ENCODE results near the gene MTERF2. TPM values are rescaled to one million over a fixed set of nuclear protein-coding genes. Genes with fewer than 3 reads are reported as not detected.
A peak's percentile ranks its signal among the peaks of the same experiment; 100 is the strongest.

MTERF2 gene
- polyA plus RNA-seq, 3 donors: 0.54 to 1.2 (median 0.73) TPM

- Mint-ChIP-seq H3K27ac (peak within 1 kb of the TSS in 5 of 7 donors; percentile 16 to 72 (median 66)), H3K4me3 (peak within 1 kb of the TSS; percentile 97), H3K9me3 (peaks cover 0 to 8% (median 3%) of the 10 kb centered on the region in 7 donors), H3K36me3 (peaks cover 0 to 6% of the 10 kb centered on the region in 2 donors), H3K4me1 (peaks cover 21% of the 10 kb centered on the region), H3K27me3 (ENCODE audit: low read depth in 3 of 3) (peaks cover 45 to 68% (median 49%) of the 10 kb centered on the region in 3 donors)
- Histone ChIP-seq H3K4me2 (replicated peaks; ENCODE audit: extremely low read depth, low read length, poor library complexity, severe bottlenecking) (peak within 1 kb of the TSS; percentile 99), H3K4me1 (ENCODE audit: control insufficient read depth in 1 of 2, insufficient read depth in 2 of 2, low read length in 2 of 2) (peaks cover 10 to 28% of the 10 kb centered on the region in 2 donors), H3K9me3 (replicated peaks in 1 of 2; ENCODE audit: control insufficient read depth in 1 of 2, insufficient read depth in 1 of 2, low read length in 2 of 2) (no peaks in the 10 kb centered on the region), H2AFZ (ENCODE audit: insufficient read depth, low read depth, low read length, poor library complexity, severe bottlenecking) (peak within 1 kb of the TSS; percentile 78), H3K9ac (ENCODE audit: insufficient read depth, low read length, poor library complexity, severe bottlenecking) (peak within 1 kb of the TSS; percentile 65), H3K27ac (ENCODE audit: low read depth in 1 of 2, low read length in 2 of 2) (peak within 1 kb of the TSS in 1 of 2 donors; percentile 0), H3K36me3 (replicated peaks in 1 of 2; ENCODE audit: control insufficient read depth in 1 of 2, insufficient read depth in 2 of 2, low read length in 2 of 2) (no peaks in the 10 kb centered on the region), H3K4me3 (replicated peaks in 1 of 3; ENCODE audit: low read depth in 2 of 3, low read length in 3 of 3) (peak within 1 kb of the TSS; percentile 45 to 90 (median 63)), H3K79me2 (ENCODE audit: insufficient read depth, low read length) (peaks cover 22% of the 10 kb centered on the region), H4K20me1 (ENCODE audit: insufficient read depth, low read length) (no peaks in the 10 kb centered on the region), H3K27me3 (ENCODE audit: control insufficient read depth in 2 of 2, insufficient read depth in 2 of 2, low read length in 2 of 2) (peaks cover 31 to 49% of the 10 kb centered on the region in 2 donors)
- intact Hi-C loops (cut with micrococcal nuclease): no loop called here
- DNase-seq: peak; percentile 6 to 33 (median 15)
- WGBS (ENCODE audit: insufficient coverage): under 1% methylated on average over 88 of the region's 88 CpGs
- no peak for TF ChIP-seq CTCF (IDR thresholded peaks at IDR 0.05)
Observed at GRCh38 chr12:106955377-106956047, 31.4 kb downstream of the MTERF2 start, which contains the start of gene TMEM263. TMEM263 (plus strand) TSS chr12:106955907; CDS start chr12:106967117, 11,210 bp downstream.

GRCh38 chr12:106954462-106955376 is 32.2 kb downstream of the MTERF2 start:
- Histone ChIP-seq H2AFZ (ENCODE audit: insufficient read depth, low read depth, low read length, poor library complexity, severe bottlenecking) (peak overlapping the region; percentile 78), H3K4me2 (replicated peaks; ENCODE audit: extremely low read depth, low read length, poor library complexity, severe bottlenecking) (peak overlapping the region; percentile 99), H3K4me1 (ENCODE audit: control insufficient read depth in 1 of 2, insufficient read depth in 2 of 2, low read length in 2 of 2) (peaks cover 10 to 28% of the 10 kb centered on the region in 2 donors), H3K36me3 (replicated peaks in 1 of 2; ENCODE audit: control insufficient read depth in 1 of 2, insufficient read depth in 2 of 2, low read length in 2 of 2) (no peaks in the 10 kb centered on the region), H4K20me1 (ENCODE audit: insufficient read depth, low read length) (no peaks in the 10 kb centered on the region), H3K9me3 (replicated peaks in 1 of 2; ENCODE audit: control insufficient read depth in 1 of 2, insufficient read depth in 1 of 2, low read length in 2 of 2) (peaks cover 0 to 3% of the 10 kb centered on the region in 2 donors), H3K27me3 (ENCODE audit: control insufficient read depth in 2 of 2, insufficient read depth in 2 of 2, low read length in 2 of 2) (peaks cover 36 to 57% of the 10 kb centered on the region in 2 donors), H3K9ac (ENCODE audit: insufficient read depth, low read length, poor library complexity, severe bottlenecking) (peak overlapping the region; percentile 65), H3K27ac (ENCODE audit: low read depth in 1 of 2, low read length in 2 of 2) (no peak overlapping the region), H3K79me2 (ENCODE audit: insufficient read depth, low read length) (peaks cover 22% of the 10 kb centered on the region), H3K4me3 (replicated peaks in 1 of 3; ENCODE audit: low read depth in 2 of 3, low read length in 3 of 3) (peak overlapping the region; percentile 45 to 90 (median 63))
- H3K27me3 Mint-ChIP-seq (ENCODE audit: low read depth in 3 of 3): peaks cover 49 to 76% (median 56%) of the 10 kb centered on the region in 3 donors
- no peak for TF ChIP-seq CTCF (IDR thresholded peaks at IDR 0.05)
- H3K27ac Mint-ChIP-seq: peak overlapping the region in 2 of 7 donors; percentile 50 to 66
- no peak for DNase-seq
- H3K4me1 Mint-ChIP-seq: peaks cover 21% of the 10 kb centered on the region
- 63% methylated on average over 26 of the region's 36 CpGs for WGBS (ENCODE audit: insufficient coverage)
- H3K36me3 Mint-ChIP-seq: peaks cover 0 to 6% of the 10 kb centered on the region in 2 donors
- peak overlapping the region; percentile 95 to 97 for H3K4me3 Mint-ChIP-seq
- intact Hi-C loops (cut with micrococcal nuclease): no loop called here
- H3K9me3 Mint-ChIP-seq: peaks cover 0 to 13% (median 5%) of the 10 kb centered on the region in 7 donors

Measured in CD14-positive monocyte (primary cell).